Sigmoid colon (tissue), 7 donors: ENCODE measurements around the gene SMIM29. TPM values are rescaled to one million over a fixed set of nuclear protein-coding genes. Genes with fewer than 3 reads are reported as not detected.

Experiments
- DNase-seq: peaks from one replicate; pipeline ENCODE4 v3.0.0-alpha.2; 2019
- H3K27ac ChIP-seq, 4 donors: fragments of 200-600 bp; sonication (generic); one replicate each; pipeline ENCODE4 v1.5.1; 2016 to 2019; ENCODE audit warnings: mild to moderate bottlenecking in 1 of 4
- H3K27me3 ChIP-seq, 3 donors: fragments of 200-600 bp; sonication (generic); one replicate each; pipeline ENCODE4 v1.5.1; 2019; ENCODE audit warnings: mild to moderate bottlenecking in 1 of 3
- H3K36me3 ChIP-seq, 4 donors: fragments of 200-600 bp; sonication (generic); one replicate each; pipeline ENCODE4 v1.5.1; 2016 to 2019
- H3K4me1 ChIP-seq, 4 donors: fragments of 200-600 bp; sonication (generic); one replicate each; pipeline ENCODE4 v1.5.1; 2017 to 2019
- H3K4me3 ChIP-seq, 4 donors: fragments of 200-600 bp; sonication (generic); one replicate each; pipeline ENCODE4 v1.5.1; 2017 to 2019; ENCODE audit warnings: mild to moderate bottlenecking in 2 of 4, moderate library complexity in 1 of 4
- H3K9me3 ChIP-seq, 4 donors: fragments of 200-600 bp in 3 of 4; sonication (generic) in 3 of 4; one replicate each; pipeline versions ENCODE4 v1.5.1 to v1.6.1; 2013 to 2019
- CTCF ChIP-seq, 4 experiments: fragments of 450-650 bp in 3 of 4; fragments of 200-600 bp in 1 of 4; IDR thresholded peaks; one replicate each; pipeline ENCODE4 v1.5.1; 2016 to 2019; ENCODE audit warnings: antibody characterized with exemption in 4 of 4, mild to moderate bottlenecking in 3 of 4, moderate library complexity in 2 of 4
- EP300 ChIP-seq, 4 donors: sonication (generic); formaldehyde crosslinking; IDR thresholded peaks; one replicate each; pipeline ENCODE4 v1.6.1; 2017; ENCODE audit warnings: antibody characterized with exemption in 4 of 4
- POLR2A ChIP-seq, 2 donors: fragments of 450-650 bp; IDR thresholded peaks; one replicate each; pipeline ENCODE4 v1.6.1; 2016; ENCODE audit warnings: antibody characterized with exemption in 2 of 2, mild to moderate bottlenecking in 2 of 2, moderate library complexity in 2 of 2
- POLR2AphosphoS5 ChIP-seq, 4 donors: sonication (generic); formaldehyde crosslinking; IDR thresholded peaks; one replicate each; pipeline ENCODE4 v1.6.1; 2017; ENCODE audit warnings: antibody characterized with exemption in 4 of 4
- WGBS, 2 donors: extraction: QIAGEN DNeasy Blood & Tissue Kit; methylation state at CpG; one replicate each; pipeline ENCODE4 v1.1.7; 2013; 5-methylcytosine and 5-hydroxymethylcytosine counted together
- intact Hi-C: fragments of 100-400 bp; cut with DNase I; formaldehyde crosslinking; loops from one replicate; pipeline ENCODE4 v1.15.1; 2023
- polyA plus RNA-seq, 3 donors: library from polyadenylated mRNA; stranded (reverse); fragments of 200-250 nt; gene quantifications; one replicate each; pipeline ENCODE4 v1.2.3, GENCODE V29; 2013
- total RNA-seq, 4 donors: library from RNA; depleted of rRNA; stranded (reverse); fragments of >200 nt; gene quantifications; one replicate each; pipeline ENCODE4 v1.1.0, GENCODE V29; 2016
- donor health status: healthy with polysubstance abuse.
- donor health status: Bipolar disorder and iron deficiency.
- donor health status: healthy.

Gene SMIM29
- total and polyA plus RNA-seq, 7 donors: 16.8 to 39.0 (median 23.7) TPM

DNA sequence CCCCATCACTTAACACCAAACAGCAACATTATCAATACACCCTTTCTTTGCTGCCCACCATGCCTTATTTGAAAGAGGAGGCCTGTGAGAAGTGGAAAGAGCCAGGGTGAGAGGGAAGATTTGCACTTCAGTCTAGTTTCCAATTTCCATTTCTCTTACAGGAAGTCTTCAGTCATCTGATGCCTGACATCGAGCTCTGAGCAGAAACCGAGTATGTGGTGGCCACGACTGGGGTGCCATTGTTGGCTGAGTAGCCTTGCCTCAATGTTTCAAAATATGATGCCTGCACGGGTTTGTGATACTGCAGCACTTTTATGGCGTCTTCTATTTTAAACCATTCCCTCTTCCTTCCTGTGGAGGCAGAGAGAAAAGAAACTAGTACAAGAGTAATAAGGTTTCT is 39.8 kb upstream of the SMIM29 start:
- peaks cover 8 to 40% (median 10%) of the 10 kb centered on the region in 4 donors for H3K36me3 ChIP-seq
- H3K27ac ChIP-seq: no peak overlapping the region
- intact Hi-C loops: no loop called here
- H3K4me1 ChIP-seq: peaks cover 0 to 7% (median 3%) of the 10 kb centered on the region in 4 donors
- no peaks in the 10 kb centered on the region for H3K27me3 ChIP-seq
- no peaks in the 10 kb centered on the region for H3K9me3 ChIP-seq
- no peak overlapping the region for H3K4me3 ChIP-seq
- 49 to 82% methylated on average over 5 of the region's 5 CpGs for WGBS, 2 donors
- TF ChIP-seq EP300 (IDR thresholded peaks at IDR 0.05): no peak
- no peak for TF ChIP-seq CTCF (IDR thresholded peaks at IDR 0.05)
- no peak for TF ChIP-seq POLR2AphosphoS5 (IDR thresholded peaks at IDR 0.05)
- TF ChIP-seq POLR2A (IDR thresholded peaks at IDR 0.05): no peak
- DNase-seq: no peak

GRCh38 chr6:34285448-34286164 is 36.8 kb upstream of the SMIM29 start:
- intact Hi-C loops: no loop called here
- H3K27me3 ChIP-seq: no peaks in the 10 kb centered on the region
- H3K27ac ChIP-seq: peak overlapping the region in 3 of 4 donors; percentile 11 to 29 (median 19)
- DNase-seq: no peak
- TF ChIP-seq POLR2A (IDR thresholded peaks at IDR 0.05): no peak
- no peak for TF ChIP-seq POLR2AphosphoS5 (IDR thresholded peaks at IDR 0.05)
- no peak for TF ChIP-seq EP300 (IDR thresholded peaks at IDR 0.05)
- no peak for TF ChIP-seq CTCF (IDR thresholded peaks at IDR 0.05)
- no peak overlapping the region for H3K4me3 ChIP-seq
- H3K4me1 ChIP-seq: peaks cover 0 to 7% (median 3%) of the 10 kb centered on the region in 4 donors
- no peaks in the 10 kb centered on the region for H3K9me3 ChIP-seq
- H3K36me3 ChIP-seq: peaks cover 0 to 18% (median 0%) of the 10 kb centered on the region in 4 donors
- 88 to 91% methylated on average over 4 of the region's 4 CpGs for WGBS, 2 donors

DNA sequence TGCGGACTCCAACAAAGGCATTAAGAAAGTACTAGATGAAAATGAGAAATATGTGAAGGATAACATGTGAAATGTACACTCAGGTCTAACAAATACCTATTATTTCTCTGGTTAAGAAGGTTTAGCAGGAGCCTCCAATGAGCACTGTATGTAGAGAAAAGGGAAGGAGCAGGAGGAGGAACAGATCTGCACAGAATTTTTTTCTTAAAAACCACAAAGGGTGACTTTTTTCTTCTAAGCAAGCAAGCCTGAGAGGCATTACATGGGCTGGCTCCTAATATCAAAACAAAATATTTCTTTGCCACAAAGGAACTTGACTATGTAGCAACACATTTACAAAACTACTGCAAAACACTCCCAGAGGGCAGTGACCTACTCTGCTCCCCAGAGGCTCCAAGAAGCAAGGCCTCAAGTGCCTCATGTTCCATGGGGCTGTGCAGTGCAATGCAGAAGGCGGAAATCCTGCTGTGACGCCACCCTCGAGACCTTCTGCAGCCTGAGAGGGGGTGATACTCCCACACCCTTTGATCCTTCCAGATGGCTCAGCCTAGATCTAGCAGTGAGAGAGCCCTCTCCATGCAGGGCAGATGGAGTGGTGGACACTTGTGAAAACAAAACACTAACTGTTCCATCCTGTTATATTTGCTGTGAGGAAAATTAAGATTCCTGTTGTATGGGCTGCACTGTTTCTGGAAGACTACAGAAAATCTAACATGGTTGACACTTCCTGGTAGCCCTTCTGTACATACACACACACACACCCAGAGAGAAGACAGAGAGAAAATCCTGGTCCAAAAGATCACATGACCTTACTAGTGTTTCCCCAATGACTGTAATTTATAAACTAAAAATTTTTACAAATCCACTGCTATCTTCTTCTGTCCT is 36.0 kb upstream of the SMIM29 start:
- H3K9me3 ChIP-seq: no peaks in the 10 kb centered on the region
- no peak overlapping the region for H3K4me3 ChIP-seq
- no peak for TF ChIP-seq EP300 (IDR thresholded peaks at IDR 0.05)
- TF ChIP-seq POLR2A (IDR thresholded peaks at IDR 0.05): no peak
- TF ChIP-seq CTCF (IDR thresholded peaks at IDR 0.05): no peak
- TF ChIP-seq POLR2AphosphoS5 (IDR thresholded peaks at IDR 0.05): no peak
- 55 to 84% methylated on average over 4 of the region's 4 CpGs for WGBS, 2 donors
- peaks cover 0 to 7% (median 3%) of the 10 kb centered on the region in 4 donors for H3K4me1 ChIP-seq
- peaks cover 0 to 18% (median 0%) of the 10 kb centered on the region in 4 donors for H3K36me3 ChIP-seq
- DNase-seq: peak; percentile 78
- peak overlapping the region in 3 of 4 donors; percentile 11 to 29 (median 19) for H3K27ac ChIP-seq
- no peaks in the 10 kb centered on the region for H3K27me3 ChIP-seq
- intact Hi-C loops: no loop called here

DNA sequence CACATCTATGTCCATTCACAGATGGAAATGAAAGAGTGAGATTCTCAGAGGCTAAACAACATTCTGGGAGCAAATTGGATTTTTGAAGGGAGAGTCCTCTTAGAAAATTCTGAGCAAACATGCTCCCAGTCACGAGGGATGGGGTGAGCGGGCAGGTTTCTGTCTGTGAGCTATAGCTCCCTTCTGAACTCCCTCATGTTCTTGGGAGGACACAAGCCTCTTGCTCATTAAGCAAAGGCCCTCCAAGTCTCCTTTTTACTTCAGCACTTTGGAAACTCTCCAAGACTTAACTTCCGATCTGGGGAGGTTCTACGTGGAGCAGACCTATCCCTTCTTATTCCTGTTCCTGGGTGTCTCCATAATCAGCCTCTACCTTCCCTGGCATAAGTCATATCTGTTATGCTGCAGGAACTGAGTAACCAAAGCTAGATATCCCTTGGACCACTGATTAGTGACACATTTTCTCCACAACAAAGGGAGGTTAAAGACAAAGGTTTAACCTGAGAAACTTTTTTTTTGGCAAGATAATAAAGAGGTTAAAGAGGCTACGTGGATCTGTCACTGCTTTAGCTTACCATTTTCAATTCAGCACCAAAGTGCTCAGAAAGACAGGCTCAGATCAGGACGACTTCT is 33.0 kb upstream of the SMIM29 start:
- no peak for DNase-seq
- no peaks in the 10 kb centered on the region for H3K9me3 ChIP-seq
- H3K4me1 ChIP-seq: peaks cover 0 to 7% (median 3%) of the 10 kb centered on the region in 4 donors
- H3K27me3 ChIP-seq: no peaks in the 10 kb centered on the region
- no peak overlapping the region for H3K4me3 ChIP-seq
- intact Hi-C loops: no loop called here
- H3K27ac ChIP-seq: no peak overlapping the region
- WGBS, 2 donors: 90 to 93% methylated on average over 6 of the region's 6 CpGs
- H3K36me3 ChIP-seq: no peaks in the 10 kb centered on the region
- TF ChIP-seq POLR2AphosphoS5 (IDR thresholded peaks at IDR 0.05): no peak
- no peak for TF ChIP-seq POLR2A (IDR thresholded peaks at IDR 0.05)
- TF ChIP-seq CTCF (IDR thresholded peaks at IDR 0.05): no peak
- no peak for TF ChIP-seq EP300 (IDR thresholded peaks at IDR 0.05)
